LNCaP clone FGC (cell line): ENCODE measurements around the gene TLE5.

Experiments used
- DNase-seq: peaks from one replicate; pipeline ENCODE4 v3.0.0-alpha.2; 2011; ENCODE audit warnings: low read depth
- H3K4me3 ChIP-seq: 2 replicates; pipeline ENCODE4 v1.5.1; 2011; ENCODE audit warnings: mild to moderate bottlenecking, low read depth, low read length, control low read depth
- TF ChIP-seq, protein P1 (sequence below): IDR thresholded peaks from 2 replicates; pipeline ENCODE4 v1.5.1; 2012; ENCODE audit warnings: mild to moderate bottlenecking; ENCODE audit not compliant: control insufficient read depth, insufficient read depth; ENCODE audit errors: extremely low read depth

Gene TLE5

DNA sequence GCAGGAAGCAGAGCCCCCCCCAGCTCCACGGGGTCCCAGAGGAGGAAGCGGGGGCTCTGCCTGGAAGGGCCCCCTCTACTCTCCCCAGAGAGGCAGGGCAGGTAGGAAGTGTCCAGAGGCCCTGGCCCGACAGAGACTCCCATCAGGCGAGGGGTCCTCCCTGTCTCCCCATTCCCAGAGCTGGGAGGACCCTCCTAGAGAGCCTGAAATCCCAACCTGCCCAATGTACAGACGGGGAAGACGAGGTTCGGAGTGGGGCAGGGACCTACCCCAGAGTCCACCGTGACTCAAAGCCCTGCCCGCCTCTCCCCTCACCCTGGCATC lies 34.4 kb downstream of the TLE5 start:
- H3K4me3 ChIP-seq, result no peak overlapping the region
- TF ChIP-seq, protein P1, sequence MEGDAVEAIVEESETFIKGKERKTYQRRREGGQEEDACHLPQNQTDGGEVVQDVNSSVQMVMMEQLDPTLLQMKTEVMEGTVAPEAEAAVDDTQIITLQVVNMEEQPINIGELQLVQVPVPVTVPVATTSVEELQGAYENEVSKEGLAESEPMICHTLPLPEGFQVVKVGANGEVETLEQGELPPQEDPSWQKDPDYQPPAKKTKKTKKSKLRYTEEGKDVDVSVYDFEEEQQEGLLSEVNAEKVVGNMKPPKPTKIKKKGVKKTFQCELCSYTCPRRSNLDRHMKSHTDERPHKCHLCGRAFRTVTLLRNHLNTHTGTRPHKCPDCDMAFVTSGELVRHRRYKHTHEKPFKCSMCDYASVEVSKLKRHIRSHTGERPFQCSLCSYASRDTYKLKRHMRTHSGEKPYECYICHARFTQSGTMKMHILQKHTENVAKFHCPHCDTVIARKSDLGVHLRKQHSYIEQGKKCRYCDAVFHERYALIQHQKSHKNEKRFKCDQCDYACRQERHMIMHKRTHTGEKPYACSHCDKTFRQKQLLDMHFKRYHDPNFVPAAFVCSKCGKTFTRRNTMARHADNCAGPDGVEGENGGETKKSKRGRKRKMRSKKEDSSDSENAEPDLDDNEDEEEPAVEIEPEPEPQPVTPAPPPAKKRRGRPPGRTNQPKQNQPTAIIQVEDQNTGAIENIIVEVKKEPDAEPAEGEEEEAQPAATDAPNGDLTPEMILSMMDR, result no peak
- DNase-seq, result no peak

DNA sequence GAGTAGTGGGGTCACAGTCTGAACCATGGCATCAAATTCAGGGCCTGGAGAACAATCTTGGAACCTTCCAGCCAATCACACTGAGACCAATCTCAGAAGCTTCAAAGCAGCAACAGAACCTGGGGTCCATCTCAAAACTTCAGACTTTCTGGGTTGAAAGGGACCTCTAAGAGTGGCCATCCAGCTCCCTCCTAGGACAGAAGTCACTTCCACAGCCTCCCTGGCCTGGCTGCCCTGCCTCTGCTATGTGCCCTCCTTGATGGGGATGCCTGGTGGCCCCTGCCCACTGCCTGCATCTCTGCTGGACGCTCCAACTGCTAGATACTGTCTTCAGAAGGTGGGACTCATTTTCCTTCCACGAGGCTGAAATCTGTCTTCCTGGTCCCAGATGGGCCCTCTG lies 35.0 kb downstream of the TLE5 start:
- TF ChIP-seq, protein P1, result no peak
- H3K4me3 ChIP-seq, result no peak overlapping the region
- no peak for DNase-seq

DNA sequence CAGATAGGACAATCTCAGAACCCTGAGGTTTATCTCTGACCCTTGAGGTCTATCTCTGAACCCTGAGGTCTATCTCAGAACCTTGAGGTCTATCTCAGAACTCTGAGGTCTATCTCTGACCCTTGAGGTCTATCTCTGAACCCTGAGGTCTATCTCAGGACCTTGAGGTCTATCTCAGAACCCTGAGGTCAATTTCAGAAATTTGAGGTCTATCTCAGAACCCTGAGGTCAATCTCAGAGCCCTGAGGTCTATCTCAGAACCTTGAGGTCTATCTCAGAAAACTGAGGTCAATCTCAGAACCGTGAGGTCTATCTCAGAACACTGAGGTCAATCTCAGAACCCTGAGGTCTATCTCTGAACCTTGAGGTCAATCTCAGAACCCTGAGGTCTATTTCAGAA lies 35.5 kb downstream of the TLE5 start:
- DNase-seq, result no peak
- H3K4me3 ChIP-seq, result no peak overlapping the region
- TF ChIP-seq, protein P1, result no peak

DNA sequence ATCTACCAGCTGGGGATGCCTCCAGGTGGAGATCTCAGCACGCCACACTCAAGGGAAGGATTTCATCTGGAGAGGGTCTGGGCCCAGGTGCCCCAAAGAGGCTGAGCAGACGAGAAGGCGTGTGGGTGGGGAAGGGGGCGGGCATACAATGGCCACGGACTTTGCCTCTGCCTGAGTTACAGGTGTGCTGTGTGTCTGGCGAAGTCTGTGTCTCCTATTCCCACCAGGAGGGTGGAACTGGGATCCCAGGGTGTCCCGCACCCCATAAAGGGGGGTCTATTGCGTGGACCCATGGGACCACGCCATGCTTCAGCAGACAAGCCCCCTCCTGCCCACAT lies 36.8 kb downstream of the TLE5 start:
- H3K4me3 ChIP-seq, result no peak overlapping the region

DNA sequence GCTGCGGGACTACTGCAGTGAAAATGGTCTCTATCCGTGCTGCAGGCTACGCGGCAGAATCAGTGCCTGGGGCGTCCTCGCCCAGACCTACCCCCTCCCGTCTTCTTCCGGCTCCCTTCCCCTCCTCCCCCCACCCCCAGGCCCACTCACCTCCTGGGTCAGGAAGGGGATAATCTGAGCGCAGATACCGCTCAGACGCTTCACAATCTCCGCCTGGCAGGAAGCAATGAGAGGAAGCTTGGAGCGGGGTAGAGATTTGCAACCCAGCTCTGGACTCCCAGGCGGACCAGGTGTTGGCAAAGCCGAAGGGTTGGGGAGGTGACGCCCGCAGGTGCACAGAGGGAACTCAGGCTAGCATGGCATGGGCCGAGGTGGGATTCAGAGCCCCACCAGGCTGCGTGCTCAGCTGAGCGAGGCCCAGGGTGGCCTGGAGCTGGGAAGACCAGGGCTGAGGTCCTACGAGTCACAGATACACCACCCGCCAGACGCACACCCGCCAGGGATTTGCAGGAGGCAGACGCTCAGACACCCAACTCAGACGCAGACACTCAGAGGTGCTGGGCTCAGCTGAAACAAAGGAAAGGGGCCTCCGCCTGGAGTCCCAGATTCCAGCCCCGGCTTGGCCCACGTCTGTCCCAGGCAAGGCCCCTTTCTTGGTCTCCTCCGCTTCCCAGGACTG lies 37.3 kb downstream of the TLE5 start:
- H3K4me3 ChIP-seq, result no peak overlapping the region
- no peak for DNase-seq
- TF ChIP-seq, protein P1, result no peak

More for the DNA sequence above, 36.8 kb downstream of the TLE5 start:
- TF ChIP-seq, protein P1, result no peak
- DNase-seq, result no peak

DNA sequence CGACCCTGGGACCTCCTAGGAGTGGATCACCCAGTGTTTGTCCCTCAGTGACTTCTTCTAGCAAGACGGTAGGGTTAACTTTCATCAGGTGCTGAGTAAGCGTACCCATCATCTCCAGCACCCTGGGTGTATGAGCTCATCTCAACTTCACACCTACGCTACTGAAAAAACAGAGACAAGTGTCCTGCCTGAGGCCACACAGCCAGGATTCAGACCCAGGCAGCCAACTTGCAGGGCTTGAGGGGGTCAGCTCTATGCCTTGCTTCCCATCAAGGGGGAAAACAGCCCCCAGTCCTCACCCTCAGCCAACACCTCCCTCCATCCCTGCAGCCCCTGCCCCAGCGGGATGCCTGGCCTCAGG lies 37.8 kb downstream of the TLE5 start:
- TF ChIP-seq, protein P1, result no peak
- H3K4me3 ChIP-seq, result no peak overlapping the region
- no peak for DNase-seq

DNA sequence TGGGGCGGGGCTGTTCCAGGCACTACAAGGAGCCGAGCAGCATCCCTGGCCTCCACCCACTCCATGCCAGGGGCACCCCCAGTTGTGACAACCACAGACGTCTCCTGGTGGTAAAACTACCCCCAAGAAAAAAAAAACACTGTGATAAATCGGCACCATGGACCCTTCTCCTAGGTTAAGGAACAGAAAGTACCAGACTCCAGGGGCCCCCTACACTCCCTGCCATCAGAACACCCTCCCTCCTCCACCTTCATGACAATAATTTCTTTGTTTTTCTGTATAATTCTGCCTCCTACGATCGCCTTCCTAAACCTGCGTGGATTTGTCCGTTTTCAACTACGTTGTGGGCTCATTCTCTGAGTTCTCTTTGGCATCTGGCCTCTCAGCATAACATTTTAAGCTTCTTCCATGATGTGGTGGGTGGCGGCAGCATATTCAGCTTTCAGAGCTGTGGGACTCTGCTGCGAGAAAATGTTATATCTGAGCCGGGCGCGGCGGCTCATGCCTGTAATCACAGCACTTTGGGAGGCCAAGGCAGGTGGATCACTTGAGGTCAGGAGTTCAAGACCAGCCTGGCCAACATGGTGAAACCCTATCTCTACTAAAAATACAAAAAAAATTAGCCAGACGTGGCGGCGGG lies 41.9 kb downstream of the TLE5 start:
- no peak for DNase-seq
- H3K4me3 ChIP-seq, result no peak overlapping the region
- TF ChIP-seq, protein P1, result no peak
